ENCODE measurements around the gene MARCHF3. TPM values are rescaled to one million over a fixed set of nuclear protein-coding genes. Genes with fewer than 3 reads are reported as not detected.
"Not testable (repeated sequence)": the region's sequence is repeated elsewhere in the genome, so short reads cannot be mapped to it uniquely, and the experiment has no call there.

MARCHF3 gene
- total RNA-seq, 2 experiments from 2014 or later: 2.0 to 2.4 TPM

- POLR2A ChIA-PET: no interaction called here
Measured at GRCh38 chr5:127009784-127010183, 20.6 kb downstream of the MARCHF3 start.

GRCh38 chr5:127008300-127008975, 21.9 kb downstream of the MARCHF3 start:
- no peak overlapping the region for H3K4me3 Mint-ChIP-seq
- peaks cover 7% of the 10 kb centered on the region for H3K4me1 Mint-ChIP-seq (ENCODE audit: low read depth)
- peaks cover 4% of the 10 kb centered on the region for H3K9me3 Mint-ChIP-seq (ENCODE audit: insufficient read depth)
- ChIA-PET POLR2A (no interaction called here), CTCF (no interaction called here)
- H3K27me3 Mint-ChIP-seq (ENCODE audit: low read depth): no peaks in the 10 kb centered on the region
- no peak for ATAC-seq
- no peak overlapping the region for H3K27ac Mint-ChIP-seq
- no peaks in the 10 kb centered on the region for H3K36me3 Mint-ChIP-seq (ENCODE audit: low read depth)
- no peak for DNase-seq

More at GRCh38 chr5:127009784-127010183, 20.6 kb downstream of the MARCHF3 start:
- DNase-seq (no peak), ATAC-seq (no peak)
- Mint-ChIP-seq H3K27me3 (ENCODE audit: low read depth) (no peaks in the 10 kb centered on the region), H3K4me1 (ENCODE audit: low read depth) (peaks cover 7% of the 10 kb centered on the region), H3K36me3 (ENCODE audit: low read depth) (no peaks in the 10 kb centered on the region), H3K27ac (no peak overlapping the region), H3K9me3 (ENCODE audit: insufficient read depth) (peaks cover 4% of the 10 kb centered on the region), H3K4me3 (no peak overlapping the region)
- CTCF ChIA-PET: no interaction called here

GRCh38 chr5:127007522-127007921, 22.8 kb downstream of the MARCHF3 start:
- Mint-ChIP-seq H3K4me3 (no peak overlapping the region), H3K9me3 (ENCODE audit: insufficient read depth) (peaks cover 4% of the 10 kb centered on the region), H3K4me1 (ENCODE audit: low read depth) (peaks cover 7% of the 10 kb centered on the region), H3K27ac (no peak overlapping the region), H3K36me3 (ENCODE audit: low read depth) (no peaks in the 10 kb centered on the region), H3K27me3 (ENCODE audit: low read depth) (no peaks in the 10 kb centered on the region)
- DNase-seq: no peak
- ATAC-seq: no peak
- POLR2A ChIA-PET: no interaction called here
- CTCF ChIA-PET: no interaction called here

- ChIA-PET CTCF (no interaction called here), POLR2A (interaction anchor here (0.6 kb wide), 1 partner anchor 61 kb away, joined by 3 read pairs; no protein-coding TSS in a partner anchor)
- no peaks in the 10 kb centered on the region for H3K36me3 Mint-ChIP-seq (ENCODE audit: low read depth)
- no peak overlapping the region for H3K27ac Mint-ChIP-seq
- H3K9me3 Mint-ChIP-seq (ENCODE audit: insufficient read depth): peaks cover 4% of the 10 kb centered on the region
- H3K4me3 Mint-ChIP-seq: no peak overlapping the region
- no peak for DNase-seq
- ATAC-seq: no peak
- H3K27me3 Mint-ChIP-seq (ENCODE audit: low read depth): no peaks in the 10 kb centered on the region
- H3K4me1 Mint-ChIP-seq (ENCODE audit: low read depth): peaks cover 4% of the 10 kb centered on the region
Measured at GRCh38 chr5:127006744-127007143, 23.6 kb downstream of the MARCHF3 start.

- DNase-seq; CTCF ChIA-PET; POLR2A ChIA-PET; H3K4me1 Mint-ChIP-seq (ENCODE audit: low read depth); H3K27me3 Mint-ChIP-seq (ENCODE audit: low read depth); H3K36me3 Mint-ChIP-seq (ENCODE audit: low read depth); ATAC-seq; H3K9me3 Mint-ChIP-seq (ENCODE audit: insufficient read depth); H3K4me3 Mint-ChIP-seq; H3K27ac Mint-ChIP-seq: not testable (repeated sequence)
Measured at GRCh38 chr5:127005282-127005681, 25.1 kb downstream of the MARCHF3 start.

- H3K36me3 Mint-ChIP-seq (ENCODE audit: low read depth): no peaks in the 10 kb centered on the region
- H3K4me3 Mint-ChIP-seq: no peak overlapping the region
- ChIA-PET CTCF (no interaction called here), POLR2A (interaction anchor here (1.0 kb wide), 1 partner anchor 68 kb away, joined by 3 read pairs; the partner anchor contains the start of gene C5orf63)
- H3K4me1 Mint-ChIP-seq (ENCODE audit: low read depth): peaks cover 2% of the 10 kb centered on the region
- DNase-seq: no peak
- H3K9me3 Mint-ChIP-seq (ENCODE audit: insufficient read depth): no peaks in the 10 kb centered on the region
- no peaks in the 10 kb centered on the region for H3K27me3 Mint-ChIP-seq (ENCODE audit: low read depth)
- ATAC-seq: no peak
- H3K27ac Mint-ChIP-seq: no peak overlapping the region
Measured at GRCh38 chr5:127004721-127005120, 25.6 kb downstream of the MARCHF3 start.

GRCh38 chr5:127003798-127004495, 26.4 kb downstream of the MARCHF3 start:
- no peaks in the 10 kb centered on the region for H3K27me3 Mint-ChIP-seq (ENCODE audit: low read depth)
- DNase-seq (no peak), ATAC-seq (no peak)
- no peaks in the 10 kb centered on the region for H3K36me3 Mint-ChIP-seq (ENCODE audit: low read depth)
- ChIA-PET CTCF (no interaction called here), POLR2A (interaction anchor here (1.0 kb wide), 1 partner anchor 69 kb away, joined by 3 read pairs; the partner anchor contains the start of gene C5orf63)
- H3K4me3 Mint-ChIP-seq: no peak overlapping the region
- no peaks in the 10 kb centered on the region for H3K9me3 Mint-ChIP-seq (ENCODE audit: insufficient read depth)
- peaks cover 2% of the 10 kb centered on the region for H3K4me1 Mint-ChIP-seq (ENCODE audit: low read depth)
- H3K27ac Mint-ChIP-seq: no peak overlapping the region

GRCh38 chr5:127002390-127002789, 28.0 kb downstream of the MARCHF3 start:
- CTCF ChIA-PET: no interaction called here
- Mint-ChIP-seq H3K4me3 (no peak overlapping the region), H3K36me3 (ENCODE audit: low read depth) (no peaks in the 10 kb centered on the region), H3K4me1 (ENCODE audit: low read depth) (peaks cover 2% of the 10 kb centered on the region), H3K9me3 (ENCODE audit: insufficient read depth) (no peaks in the 10 kb centered on the region), H3K27ac (no peak overlapping the region), H3K27me3 (ENCODE audit: low read depth) (no peaks in the 10 kb centered on the region)
- POLR2A ChIA-PET: no interaction called here
- DNase-seq (no peak), ATAC-seq (no peak)

- DNase-seq: no peak
- ATAC-seq: no peak
- POLR2A ChIA-PET: no interaction called here
- Mint-ChIP-seq H3K27me3 (ENCODE audit: low read depth) (no peaks in the 10 kb centered on the region), H3K4me1 (ENCODE audit: low read depth) (no peaks in the 10 kb centered on the region), H3K27ac (no peak overlapping the region), H3K9me3 (ENCODE audit: insufficient read depth) (no peaks in the 10 kb centered on the region), H3K36me3 (ENCODE audit: low read depth) (no peaks in the 10 kb centered on the region), H3K4me3 (no peak overlapping the region)
- CTCF ChIA-PET: no interaction called here
Measured at GRCh38 chr5:127001621-127002296, 28.6 kb downstream of the MARCHF3 start.

- ChIA-PET CTCF (no interaction called here), POLR2A (no interaction called here)
- H3K36me3 Mint-ChIP-seq (ENCODE audit: low read depth): no peaks in the 10 kb centered on the region
- no peak overlapping the region for H3K27ac Mint-ChIP-seq
- DNase-seq (no peak), ATAC-seq (no peak)
- H3K4me3 Mint-ChIP-seq: no peak overlapping the region
- no peaks in the 10 kb centered on the region for H3K4me1 Mint-ChIP-seq (ENCODE audit: low read depth)
- no peaks in the 10 kb centered on the region for H3K9me3 Mint-ChIP-seq (ENCODE audit: insufficient read depth)
- H3K27me3 Mint-ChIP-seq (ENCODE audit: low read depth): no peaks in the 10 kb centered on the region
Measured at GRCh38 chr5:126998895-126999570, 31.3 kb downstream of the MARCHF3 start.

- Mint-ChIP-seq H3K36me3 (ENCODE audit: low read depth) (no peaks in the 10 kb centered on the region), H3K9me3 (ENCODE audit: insufficient read depth) (no peaks in the 10 kb centered on the region), H3K27ac (no peak overlapping the region)
Measured at GRCh38 chr5:126998201-126998631, 32.1 kb downstream of the MARCHF3 start.

GRCh38 chr5:126995689-126996088, 34.7 kb downstream of the MARCHF3 start:
- no peaks in the 10 kb centered on the region for H3K27me3 Mint-ChIP-seq (ENCODE audit: low read depth)
- ChIA-PET POLR2A (no interaction called here), CTCF (no interaction called here)
- no peaks in the 10 kb centered on the region for H3K9me3 Mint-ChIP-seq (ENCODE audit: insufficient read depth)
- DNase-seq: no peak
- H3K36me3 Mint-ChIP-seq (ENCODE audit: low read depth): no peaks in the 10 kb centered on the region
- no peak overlapping the region for H3K4me3 Mint-ChIP-seq
- ATAC-seq: no peak
- no peak overlapping the region for H3K27ac Mint-ChIP-seq
- H3K4me1 Mint-ChIP-seq (ENCODE audit: low read depth): no peaks in the 10 kb centered on the region

More at GRCh38 chr5:126998201-126998631, 32.1 kb downstream of the MARCHF3 start:
- no peaks in the 10 kb centered on the region for H3K4me1 Mint-ChIP-seq (ENCODE audit: low read depth)
- ATAC-seq: no peak
- CTCF ChIA-PET: no interaction called here
- DNase-seq: no peak
- no peaks in the 10 kb centered on the region for H3K27me3 Mint-ChIP-seq (ENCODE audit: low read depth)
- POLR2A ChIA-PET: interaction anchor here (0.5 kb wide), 1 partner anchor 240 kb away, joined by 3 read pairs; no protein-coding TSS in a partner anchor
- H3K4me3 Mint-ChIP-seq: no peak overlapping the region

All from activated CD8-positive, alpha-beta T cell treated with anti-CD3 and anti-CD28 coated beads, Interleukin-2, amount 10 ng/mL, durations not matched to agents 7 days and 5 days (primary cell).